Uterus (tissue), 2 donors: Measurements from ENCODE around the gene GLT6D1.

Experiments used
- POLR2A ChIP-seq, 2 donors: fragments of 450-650 bp; IDR thresholded peaks; one replicate each; pipeline ENCODE4 v1.6.1; 2016; ENCODE audit warnings: antibody characterized with exemption in 2 of 2, mild to moderate bottlenecking in 1 of 2, moderate library complexity in 1 of 2
- TF ChIP-seq, protein P1 (sequence below), 4 experiments: fragments of 200-600 bp in 2 of 4; fragments of 450-650 bp in 2 of 4; sonication (generic) in 2 of 4; IDR thresholded peaks; one replicate each; pipeline ENCODE4 v1.5.1; 2016 to 2019; ENCODE audit warnings: antibody characterized with exemption in 4 of 4, mild to moderate bottlenecking in 2 of 4, moderate library complexity in 1 of 4

- no peak for TF ChIP-seq POLR2A (IDR thresholded peaks at IDR 0.05)
- TF ChIP-seq, protein P1, sequence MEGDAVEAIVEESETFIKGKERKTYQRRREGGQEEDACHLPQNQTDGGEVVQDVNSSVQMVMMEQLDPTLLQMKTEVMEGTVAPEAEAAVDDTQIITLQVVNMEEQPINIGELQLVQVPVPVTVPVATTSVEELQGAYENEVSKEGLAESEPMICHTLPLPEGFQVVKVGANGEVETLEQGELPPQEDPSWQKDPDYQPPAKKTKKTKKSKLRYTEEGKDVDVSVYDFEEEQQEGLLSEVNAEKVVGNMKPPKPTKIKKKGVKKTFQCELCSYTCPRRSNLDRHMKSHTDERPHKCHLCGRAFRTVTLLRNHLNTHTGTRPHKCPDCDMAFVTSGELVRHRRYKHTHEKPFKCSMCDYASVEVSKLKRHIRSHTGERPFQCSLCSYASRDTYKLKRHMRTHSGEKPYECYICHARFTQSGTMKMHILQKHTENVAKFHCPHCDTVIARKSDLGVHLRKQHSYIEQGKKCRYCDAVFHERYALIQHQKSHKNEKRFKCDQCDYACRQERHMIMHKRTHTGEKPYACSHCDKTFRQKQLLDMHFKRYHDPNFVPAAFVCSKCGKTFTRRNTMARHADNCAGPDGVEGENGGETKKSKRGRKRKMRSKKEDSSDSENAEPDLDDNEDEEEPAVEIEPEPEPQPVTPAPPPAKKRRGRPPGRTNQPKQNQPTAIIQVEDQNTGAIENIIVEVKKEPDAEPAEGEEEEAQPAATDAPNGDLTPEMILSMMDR (IDR thresholded peaks at IDR 0.05): no peak
These were observed 2.4 kb upstream of the GLT6D1 start for GRCh38 chr9:135641745-135642144.
